Stimulated activated naive B cell treated with anti-CD40 and anti-IgM and Interleukin-4, amounts not matched to agents 10 μg/mL and 1 μg/mL and 100 μg/mL, for 72 hours (primary cell): Measurements from ENCODE around the gene TGFBR3.

Experiments used
- ATAC-seq, 2 donors: fragments of 150-1000 bp; cut with Tn5 transposase; replicated peaks; 2 replicates each; pipeline ENCODE4 v1.10.0; 2021; ENCODE audit warnings: moderate library complexity in 1 of 2
- DNase-seq: peaks from one replicate; pipeline ENCODE4 v3.0.0; 2021
- H3K27ac Mint-ChIP-seq: one replicate; pipeline ENCODE4 v1.8.0; 2022; ENCODE audit warnings: mild to moderate bottlenecking, mixed read lengths
- H3K27me3 Mint-ChIP-seq, 2 donors: one replicate each; pipeline ENCODE4 v1.8.0; 2022; ENCODE audit warnings: mixed read lengths in 2 of 2
- H3K36me3 Mint-ChIP-seq, 2 donors: one replicate each; pipeline ENCODE4 v1.8.0; 2022; ENCODE audit warnings: mixed read lengths in 2 of 2, mild to moderate bottlenecking in 1 of 2
- H3K4me1 Mint-ChIP-seq, 2 donors: one replicate each; pipeline ENCODE4 v1.8.0; 2022; ENCODE audit warnings: mixed read lengths in 2 of 2, mild to moderate bottlenecking in 1 of 2
- H3K4me3 Mint-ChIP-seq, 2 donors: one replicate each; pipeline ENCODE4 v1.8.0; 2022; ENCODE audit warnings: mild to moderate bottlenecking in 2 of 2, mixed read lengths in 2 of 2, moderate library complexity in 1 of 2
- H3K9me3 Mint-ChIP-seq, 2 donors: one replicate each; pipeline ENCODE4 v1.8.0; 2022; ENCODE audit warnings: mixed read lengths in 2 of 2, mild to moderate bottlenecking in 1 of 2

Gene TGFBR3

DNA sequence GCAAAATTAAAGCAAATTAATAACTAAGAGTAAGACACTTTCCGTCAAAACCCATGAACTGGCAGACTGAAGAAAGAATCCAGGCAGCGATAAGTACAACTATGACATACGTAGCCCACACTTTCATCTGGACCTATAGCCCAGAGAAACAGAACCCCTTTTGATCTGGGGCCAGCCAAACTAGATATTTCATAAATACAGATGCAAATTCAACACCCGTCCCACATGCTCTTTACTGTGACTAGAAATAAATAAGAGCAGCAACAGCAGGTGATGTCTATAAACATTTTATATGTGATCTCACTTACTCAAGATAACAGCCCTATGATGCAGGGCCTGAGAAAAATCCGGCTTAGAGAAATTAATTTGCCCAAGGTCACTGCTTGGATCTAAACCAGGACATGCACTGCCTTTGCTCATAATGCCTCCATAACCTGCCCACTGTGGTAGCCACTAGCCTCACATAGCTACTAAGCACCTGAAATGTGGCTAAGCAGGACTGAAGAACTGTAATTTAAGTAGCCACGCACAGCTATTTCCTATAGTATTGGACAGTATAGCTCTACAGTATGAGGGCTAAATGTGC is 130.2 kb downstream of the TGFBR3 start:
- Mint-ChIP-seq H3K9me3 (no peaks in the 10 kb centered on the region), H3K27ac (no peak overlapping the region), H3K27me3 (no peaks in the 10 kb centered on the region), H3K4me1 (peaks cover 10 to 22% of the 10 kb centered on the region in 2 donors), H3K36me3 (no peaks in the 10 kb centered on the region), H3K4me3 (no peak overlapping the region)
- ATAC-seq (no peak), DNase-seq (no peak)

DNA sequence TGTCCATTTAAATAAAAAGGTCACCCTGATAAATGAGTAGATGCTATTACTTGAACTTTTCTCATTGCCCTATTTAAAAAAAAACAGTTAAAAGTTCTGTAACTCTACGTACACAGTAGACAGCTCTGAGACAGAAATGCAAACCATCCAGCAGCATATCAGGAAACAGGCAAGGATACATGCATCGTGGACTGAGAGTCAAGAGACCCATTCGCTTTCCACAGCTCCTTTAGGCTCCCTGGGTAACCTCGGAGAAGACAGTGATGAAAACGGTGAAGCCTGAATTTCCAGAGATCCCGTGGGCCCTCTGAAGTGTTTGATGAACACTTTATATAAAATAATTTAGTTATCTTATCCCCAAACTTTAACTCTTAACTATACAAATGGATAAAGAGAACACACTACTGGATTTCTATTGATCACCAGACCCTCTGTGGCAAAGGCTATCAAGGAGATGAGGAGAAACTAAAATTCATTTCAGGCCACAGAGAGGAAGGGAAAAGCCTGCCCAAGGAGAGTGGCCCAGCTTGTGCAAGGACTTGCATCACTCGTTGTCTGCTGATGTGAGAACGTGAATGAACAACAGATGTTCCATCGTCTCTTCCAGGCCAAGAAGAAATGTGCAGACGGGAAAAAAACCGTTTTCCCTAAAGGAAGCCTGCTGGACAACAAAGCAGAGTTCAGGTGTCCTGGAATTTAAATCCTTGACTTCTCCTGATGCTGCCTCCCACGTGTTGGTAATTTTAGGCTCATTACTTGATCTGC is 131.0 kb downstream of the TGFBR3 start:
- Mint-ChIP-seq H3K4me3 (no peak overlapping the region), H3K36me3 (no peaks in the 10 kb centered on the region), H3K9me3 (no peaks in the 10 kb centered on the region), H3K27ac (no peak overlapping the region), H3K4me1 (peaks cover 11 to 22% of the 10 kb centered on the region in 2 donors), H3K27me3 (no peaks in the 10 kb centered on the region)
- no peak for DNase-seq
- ATAC-seq = no peak

DNA sequence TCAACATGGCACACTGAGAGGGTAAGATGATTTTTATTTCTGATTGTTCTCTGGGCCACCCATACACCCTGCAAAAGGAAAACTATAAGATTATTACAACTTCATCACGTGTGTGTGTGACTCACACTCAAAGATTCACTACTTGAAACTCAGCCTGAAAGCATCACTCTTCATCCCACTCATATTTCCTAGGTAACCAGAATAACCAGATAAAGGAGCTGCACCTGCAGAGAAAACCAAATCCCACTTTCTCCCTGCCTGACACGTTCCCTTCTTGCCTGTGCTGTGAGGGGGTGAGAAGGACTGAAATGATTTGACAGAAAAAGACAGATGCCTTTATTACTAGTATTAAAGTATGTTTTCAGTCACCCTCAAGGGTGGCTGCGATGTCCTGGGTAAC is 131.6 kb downstream of the TGFBR3 start:
- DNase-seq (no peak), ATAC-seq (peak; percentile 64 to 70)
- Mint-ChIP-seq H3K4me1 (peaks cover 11 to 22% of the 10 kb centered on the region in 2 donors), H3K9me3 (no peaks in the 10 kb centered on the region), H3K36me3 (no peaks in the 10 kb centered on the region), H3K4me3 (no peak overlapping the region), H3K27ac (no peak overlapping the region), H3K27me3 (no peaks in the 10 kb centered on the region)

DNA sequence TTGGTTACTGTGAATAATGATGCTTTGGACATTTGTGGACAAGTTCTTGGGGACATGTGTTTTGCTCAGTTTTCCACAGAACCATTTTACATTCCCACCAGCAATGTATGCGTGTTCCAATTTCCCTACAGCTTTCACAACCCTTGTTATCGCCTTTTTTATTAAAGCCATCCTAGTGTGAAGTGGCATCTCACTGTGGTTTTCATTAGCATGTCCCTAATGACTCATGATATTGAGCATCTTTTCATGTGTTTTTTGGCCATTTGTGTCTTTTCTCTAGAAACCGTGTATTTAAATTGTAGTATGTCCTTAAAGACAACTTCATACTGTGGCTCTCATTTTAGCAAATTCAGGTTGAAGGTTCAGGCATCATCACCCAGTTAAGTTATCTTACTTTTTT is 132.1 kb downstream of the TGFBR3 start:
- H3K4me1 Mint-ChIP-seq = peaks cover 11 to 22% of the 10 kb centered on the region in 2 donors
- no peaks in the 10 kb centered on the region for H3K36me3 Mint-ChIP-seq
- ATAC-seq (peak; percentile 35 to 36), DNase-seq (no peak)
- H3K27ac Mint-ChIP-seq = peak overlapping the region; percentile 44
- no peaks in the 10 kb centered on the region for H3K9me3 Mint-ChIP-seq
- peak overlapping the region in 1 of 2 donors; percentile 11 for H3K4me3 Mint-ChIP-seq
- no peaks in the 10 kb centered on the region for H3K27me3 Mint-ChIP-seq

DNA sequence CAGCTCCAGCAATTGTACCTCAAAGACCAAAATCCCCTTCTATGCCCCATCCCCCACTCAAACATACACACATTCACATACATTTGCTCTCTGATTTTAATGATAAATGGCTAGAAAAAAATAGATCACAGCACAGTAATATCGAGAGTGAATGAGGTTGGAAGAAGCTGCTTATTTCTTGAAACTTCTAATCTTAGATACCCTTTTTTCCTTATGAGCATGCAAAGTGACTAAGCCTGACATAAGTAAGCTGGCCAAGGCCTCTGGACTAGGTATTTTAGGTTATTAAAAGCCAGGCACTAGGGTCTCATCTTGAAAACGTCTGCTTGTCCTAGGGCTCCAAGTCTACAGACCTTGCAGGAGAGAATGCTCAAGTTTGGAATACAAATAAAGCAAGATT is 133.6 kb downstream of the TGFBR3 start:
- ATAC-seq (peak; percentile 53 to 59), DNase-seq (no peak)
- Mint-ChIP-seq H3K36me3 (no peaks in the 10 kb centered on the region), H3K27me3 (no peaks in the 10 kb centered on the region), H3K9me3 (no peaks in the 10 kb centered on the region), H3K27ac (peak overlapping the region; percentile 47), H3K4me1 (peaks cover 11 to 22% of the 10 kb centered on the region in 2 donors), H3K4me3 (peak overlapping the region in 1 of 2 donors; percentile 46)

DNA sequence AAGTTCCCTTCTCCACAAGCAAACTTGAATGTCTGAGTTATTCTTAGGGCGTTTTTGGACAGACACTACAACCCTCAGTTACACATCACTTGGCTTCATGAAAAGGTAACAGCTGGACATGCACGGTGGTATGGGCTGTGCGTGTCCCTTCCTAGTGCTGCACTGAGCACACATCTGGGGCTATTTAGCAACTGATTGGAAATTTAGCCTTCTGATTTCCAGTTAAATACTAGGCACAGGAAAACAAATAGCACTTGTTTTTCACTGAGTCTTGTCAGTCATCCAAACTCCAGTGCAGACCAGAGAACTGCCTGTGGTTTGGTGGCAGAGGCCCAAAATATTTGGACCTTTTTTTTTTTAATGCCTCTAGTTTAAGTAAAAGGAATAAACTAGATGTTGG is 134.7 kb downstream of the TGFBR3 start:
- Mint-ChIP-seq H3K4me1 (peaks cover 11 to 22% of the 10 kb centered on the region in 2 donors), H3K27ac (no peak overlapping the region), H3K4me3 (no peak overlapping the region), H3K36me3 (peaks cover 2% of the 10 kb centered on the region in 2 donors), H3K9me3 (peaks cover 0 to 5% of the 10 kb centered on the region in 2 donors), H3K27me3 (peaks cover 0 to 8% of the 10 kb centered on the region in 2 donors)
- no peak for ATAC-seq
- no peak for DNase-seq

DNA sequence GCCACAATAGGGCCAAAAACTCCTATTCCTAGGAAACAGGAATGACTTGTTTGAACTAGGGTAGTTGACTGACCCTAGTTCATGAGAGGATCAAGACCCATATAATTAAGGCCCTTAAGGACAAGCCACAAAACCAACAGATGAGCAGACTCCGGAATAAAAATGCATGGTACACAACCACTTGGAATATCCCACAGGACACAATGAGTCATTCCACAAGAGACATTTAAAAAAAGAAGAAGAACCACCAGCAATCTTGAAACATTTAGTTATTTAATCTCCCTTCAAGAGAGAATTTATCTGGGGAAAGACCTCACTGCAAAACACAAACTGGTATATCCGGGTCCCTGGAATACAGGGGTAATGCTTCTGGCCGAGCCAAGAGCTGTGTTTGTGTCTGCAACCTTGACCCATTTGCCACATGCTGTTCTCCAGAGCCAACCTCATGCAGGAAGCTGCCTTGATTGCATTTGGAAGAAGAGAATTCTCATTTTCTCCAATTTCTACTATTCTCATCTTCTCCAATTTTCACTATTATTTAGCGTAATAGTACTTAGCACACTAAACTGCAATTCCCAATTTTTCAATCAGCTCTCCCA is 135.5 kb downstream of the TGFBR3 start:
- peaks cover 0 to 13% of the 10 kb centered on the region in 2 donors for H3K27me3 Mint-ChIP-seq
- H3K4me3 Mint-ChIP-seq = no peak overlapping the region
- H3K9me3 Mint-ChIP-seq = peaks cover 0 to 5% of the 10 kb centered on the region in 2 donors
- H3K27ac Mint-ChIP-seq = no peak overlapping the region
- H3K36me3 Mint-ChIP-seq = peaks cover 3 to 5% of the 10 kb centered on the region in 2 donors
- no peak for ATAC-seq
- peaks cover 11 to 22% of the 10 kb centered on the region in 2 donors for H3K4me1 Mint-ChIP-seq
- DNase-seq = no peak

DNA sequence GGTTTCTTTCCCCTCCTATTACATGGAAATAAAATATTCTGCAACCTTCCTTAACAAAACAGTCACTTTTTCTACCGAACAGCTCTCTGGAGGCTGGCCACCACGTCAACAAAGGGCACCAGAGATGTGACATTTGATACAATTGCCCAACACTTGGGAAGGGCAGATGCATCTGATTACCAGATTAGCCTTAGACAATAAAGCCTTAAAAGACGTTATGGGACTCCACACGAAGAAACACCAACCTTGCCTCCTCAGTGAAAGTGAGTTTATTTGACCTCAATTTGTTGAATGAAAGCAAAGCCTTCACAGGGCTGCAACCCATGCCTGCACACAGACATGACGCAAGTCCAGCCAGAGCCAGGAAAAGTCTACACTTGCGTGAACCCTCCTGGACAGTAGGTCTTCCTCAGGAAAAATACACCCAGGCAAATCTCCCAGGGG is 136.1 kb downstream of the TGFBR3 start:
- DNase-seq = no peak
- Mint-ChIP-seq H3K4me3 (no peak overlapping the region), H3K36me3 (peaks cover 3 to 5% of the 10 kb centered on the region in 2 donors), H3K4me1 (peaks cover 11 to 22% of the 10 kb centered on the region in 2 donors), H3K9me3 (peaks cover 0 to 5% of the 10 kb centered on the region in 2 donors), H3K27ac (no peak overlapping the region), H3K27me3 (peaks cover 0 to 13% of the 10 kb centered on the region in 2 donors)
- ATAC-seq = no peak

DNA sequence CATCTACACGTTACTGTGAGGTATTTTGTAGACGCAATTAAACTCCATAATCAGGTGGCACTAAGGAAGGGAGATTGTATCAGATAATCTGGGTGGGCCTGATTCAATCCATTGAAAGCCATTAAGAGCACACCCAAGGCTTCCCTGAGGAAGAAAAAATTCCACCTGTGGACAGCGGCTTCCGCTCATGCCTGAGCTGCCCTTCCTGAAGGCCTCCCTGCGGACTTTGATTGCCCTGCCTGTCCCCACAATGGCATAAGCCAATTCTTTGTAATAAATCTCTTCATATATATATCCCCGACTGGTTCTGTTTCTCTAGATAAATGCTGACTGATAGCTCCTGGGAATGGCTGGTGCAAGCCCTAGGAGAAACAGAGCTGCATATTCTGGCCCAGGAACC is 138.3 kb downstream of the TGFBR3 start:
- ATAC-seq (no peak), DNase-seq (no peak)
- peaks cover 3 to 5% of the 10 kb centered on the region in 2 donors for H3K36me3 Mint-ChIP-seq
- peaks cover 0 to 13% of the 10 kb centered on the region in 2 donors for H3K27me3 Mint-ChIP-seq
- no peak overlapping the region for H3K4me3 Mint-ChIP-seq
- H3K9me3 Mint-ChIP-seq = peaks cover 0 to 5% of the 10 kb centered on the region in 2 donors
- no peak overlapping the region for H3K27ac Mint-ChIP-seq
- H3K4me1 Mint-ChIP-seq = peaks cover 8% of the 10 kb centered on the region in 2 donors

DNA sequence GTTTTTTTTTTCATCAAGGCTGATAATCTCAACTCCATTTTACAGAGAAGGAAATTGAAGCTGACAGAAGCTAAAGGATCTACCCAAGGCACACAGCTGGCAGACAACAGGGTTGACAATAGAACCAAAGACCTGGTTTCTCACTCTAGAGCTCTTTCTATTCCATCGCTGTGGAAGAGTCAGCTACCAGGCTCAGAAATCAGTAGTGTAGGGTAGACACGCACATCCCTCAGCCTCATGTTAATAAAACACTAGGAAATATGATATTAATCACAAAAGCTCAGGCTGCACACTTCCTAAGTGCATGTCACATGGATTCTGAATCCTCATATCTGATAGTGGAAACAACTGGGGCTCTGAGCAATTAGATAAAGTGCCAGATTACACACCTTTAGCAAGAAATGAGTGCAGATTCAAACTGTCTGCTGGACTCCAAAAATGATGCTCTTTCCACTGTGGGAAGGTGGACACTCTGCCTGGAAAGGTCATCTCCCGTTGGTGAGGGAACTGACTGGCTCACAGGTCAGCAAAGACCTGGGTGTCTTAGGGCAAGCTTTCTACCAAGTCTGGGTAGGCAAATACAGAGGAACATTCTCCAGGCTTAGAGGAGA is 139.1 kb downstream of the TGFBR3 start:
- ATAC-seq = no peak
- H3K4me1 Mint-ChIP-seq = peaks cover 0 to 2% of the 10 kb centered on the region in 2 donors
- H3K27me3 Mint-ChIP-seq = peaks cover 3 to 17% of the 10 kb centered on the region in 2 donors
- no peak overlapping the region for H3K4me3 Mint-ChIP-seq
- DNase-seq = no peak
- peaks cover 3 to 5% of the 10 kb centered on the region in 2 donors for H3K36me3 Mint-ChIP-seq
- no peak overlapping the region for H3K27ac Mint-ChIP-seq
- peaks cover 0 to 5% of the 10 kb centered on the region in 2 donors for H3K9me3 Mint-ChIP-seq

DNA sequence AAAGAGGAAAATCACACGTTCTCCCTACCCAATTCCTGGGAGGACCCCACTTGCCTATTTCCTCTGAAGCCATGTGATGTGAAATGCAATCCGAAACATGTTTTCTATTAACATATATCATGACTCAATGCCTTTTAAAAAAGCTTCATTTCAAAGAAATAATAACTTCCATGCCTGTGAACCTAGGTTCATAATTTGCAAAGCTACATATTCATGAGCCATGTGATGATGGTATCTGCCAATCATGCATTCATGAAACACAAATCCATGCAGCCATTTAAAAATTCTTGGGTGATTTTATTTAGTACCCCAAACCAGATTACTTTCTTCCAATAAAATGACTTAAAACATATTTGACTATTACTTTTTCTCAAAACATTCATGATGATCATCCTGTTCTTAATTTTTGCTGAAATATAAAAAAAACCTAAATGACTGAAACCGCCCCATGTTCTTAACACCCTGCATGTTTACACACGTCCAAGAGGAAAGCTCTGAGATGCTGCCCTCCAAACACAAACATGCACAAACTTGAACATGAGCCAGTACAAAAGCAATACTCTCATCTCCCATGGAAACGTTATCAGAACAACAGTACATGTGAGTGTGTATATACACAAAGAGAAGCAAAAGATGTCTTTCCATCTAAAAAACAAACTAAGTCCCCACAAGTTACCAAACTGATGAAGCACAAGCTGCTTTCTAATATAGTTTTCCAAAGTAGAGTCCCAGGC is 140.1 kb downstream of the TGFBR3 start:
- no peak for ATAC-seq
- no peak for DNase-seq
- H3K9me3 Mint-ChIP-seq = peaks cover 0 to 5% of the 10 kb centered on the region in 2 donors
- H3K27ac Mint-ChIP-seq = no peak overlapping the region
- H3K4me1 Mint-ChIP-seq = peaks cover 0 to under 1% of the 10 kb centered on the region in 2 donors
- no peak overlapping the region for H3K4me3 Mint-ChIP-seq
- peaks cover 3 to 5% of the 10 kb centered on the region in 2 donors for H3K36me3 Mint-ChIP-seq
- peaks cover 7 to 21% of the 10 kb centered on the region in 2 donors for H3K27me3 Mint-ChIP-seq

DNA sequence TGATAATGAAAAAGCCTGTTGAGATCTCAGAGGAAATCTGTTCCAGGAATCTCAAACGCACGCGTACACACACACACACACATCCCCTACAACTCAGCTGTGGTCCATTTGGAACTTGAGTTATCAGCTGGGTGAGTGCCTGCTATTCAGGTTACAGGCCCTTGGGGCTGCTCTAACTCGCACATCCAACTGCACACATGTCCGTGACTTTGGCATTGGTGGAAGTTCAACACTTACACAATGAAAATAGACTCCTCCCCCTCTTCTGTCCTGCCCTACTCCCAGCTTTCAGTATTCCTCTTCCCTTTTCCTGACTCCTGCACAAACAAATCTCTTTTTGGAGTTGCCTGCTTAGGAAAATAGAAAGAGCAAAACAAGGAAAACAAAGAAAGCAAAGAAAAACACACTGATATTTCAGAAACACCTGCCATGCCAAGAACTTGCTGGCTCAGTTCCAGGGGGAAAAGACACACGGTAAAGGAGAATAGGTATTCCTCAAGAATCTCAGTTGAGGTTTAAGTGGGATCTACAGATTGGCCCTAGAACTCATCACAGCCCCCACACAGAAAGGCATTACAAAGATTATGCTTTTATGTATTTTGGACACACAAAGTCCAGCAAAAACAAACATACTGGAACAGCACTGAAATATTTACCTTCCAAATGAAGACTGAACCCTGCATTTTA is 140.9 kb downstream of the TGFBR3 start:
- Mint-ChIP-seq H3K36me3 (peaks cover 3 to 5% of the 10 kb centered on the region in 2 donors), H3K27ac (no peak overlapping the region), H3K4me3 (no peak overlapping the region), H3K27me3 (peaks cover 7 to 21% of the 10 kb centered on the region in 2 donors), H3K4me1 (no peaks in the 10 kb centered on the region), H3K9me3 (peaks cover 0 to 5% of the 10 kb centered on the region in 2 donors)
- DNase-seq (no peak), ATAC-seq (no peak)

DNA sequence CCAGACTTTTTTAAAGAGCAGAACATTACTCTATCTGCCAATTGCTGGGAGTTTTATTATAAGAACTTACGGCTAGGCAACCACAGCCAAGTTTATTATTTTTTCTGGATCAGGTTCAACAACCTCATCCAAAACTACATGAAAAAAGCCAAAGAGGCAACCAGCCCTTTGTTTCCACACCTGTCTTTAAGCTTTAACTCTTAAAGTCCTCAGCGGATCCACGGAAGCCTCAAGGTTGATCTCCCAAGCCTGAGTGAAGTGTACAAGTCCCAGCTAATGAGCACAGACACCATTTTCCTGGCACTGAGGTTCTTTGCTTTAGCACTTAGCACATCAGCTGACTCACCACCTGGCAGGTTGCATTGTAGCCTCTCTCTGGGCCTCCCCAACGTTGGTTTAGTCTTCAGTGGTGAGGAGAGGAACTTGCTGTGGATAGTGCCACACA is 143.1 kb downstream of the TGFBR3 start:
- H3K27me3 Mint-ChIP-seq = peaks cover 7 to 21% of the 10 kb centered on the region in 2 donors
- H3K4me1 Mint-ChIP-seq = no peaks in the 10 kb centered on the region
- peaks cover 3 to 5% of the 10 kb centered on the region in 2 donors for H3K36me3 Mint-ChIP-seq
- DNase-seq (no peak), ATAC-seq (no peak)
- H3K4me3 Mint-ChIP-seq = no peak overlapping the region
- H3K27ac Mint-ChIP-seq = no peak overlapping the region
- H3K9me3 Mint-ChIP-seq = peaks cover 8 to 10% of the 10 kb centered on the region in 2 donors
